ENCODE results near the gene KMT2C.

KMT2C gene

GRCh38 chr7:152158801-152159587 is 276.8 kb downstream of the KMT2C start:
- H3K9me2 ChIP-seq (replicated peaks; ENCODE audit: low read depth, low read length): no peaks in the 10 kb centered on the region
- H3K9ac ChIP-seq (ENCODE audit: low read depth, low read length, poor library complexity, severe bottlenecking): no peak overlapping the region
- H3K4me3 ChIP-seq (ENCODE audit: low read length, poor library complexity, severe bottlenecking): no peak overlapping the region

GRCh38 chr7:152152267-152152666 is 283.5 kb downstream of the KMT2C start:
- TF ChIP-seq EZH2phosphoT487 (IDR thresholded peaks at IDR 0.05; ENCODE audit: borderline replicate concordance) (no peak), CTCF (conservative IDR thresholded peaks at IDR 0.05; ENCODE audit: low read length) (no peak)

More at GRCh38 chr7:152158801-152159587, 276.8 kb downstream of the KMT2C start:
- no peaks in the 10 kb centered on the region for H3K27me3 ChIP-seq (ENCODE audit: insufficient read depth, low read length, poor library complexity, severe bottlenecking)
- TF ChIP-seq CTCF (conservative IDR thresholded peaks at IDR 0.05; ENCODE audit: low read length): no peak
- TF ChIP-seq EZH2phosphoT487 (IDR thresholded peaks at IDR 0.05; ENCODE audit: borderline replicate concordance): no peak
- H4K20me1 ChIP-seq (ENCODE audit: insufficient read depth, low read length, poor library complexity, severe bottlenecking): no peaks in the 10 kb centered on the region
- H3K4me2 ChIP-seq (ENCODE audit: low read depth, low read length, poor library complexity, severe bottlenecking): no peak overlapping the region
- no peaks in the 10 kb centered on the region for H3K9me3 ChIP-seq (ENCODE audit: insufficient read depth, low read depth, low read length)
- no peak overlapping the region for H2AFZ ChIP-seq (ENCODE audit: low read length)
- no peaks in the 10 kb centered on the region for H3K4me1 ChIP-seq (ENCODE audit: insufficient read depth, low read length, poor library complexity, severe bottlenecking)
- peaks cover 86% of the 10 kb centered on the region; the same call in 1 of the 2 replicates for H3K36me3 ChIP-seq (ENCODE audit: insufficient read depth, low read length)
- H3F3A ChIP-seq (ENCODE audit: low read depth): no peaks in the 10 kb centered on the region
- H3K79me2 ChIP-seq (ENCODE audit: insufficient read depth, low read length): no peaks in the 10 kb centered on the region

GRCh38 chr7:152149363-152149762 is 286.4 kb downstream of the KMT2C start:
- H3K36me3 ChIP-seq (ENCODE audit: insufficient read depth, low read length): peaks cover 91% of the 10 kb centered on the region
- no peak for TF ChIP-seq CTCF (conservative IDR thresholded peaks at IDR 0.05; ENCODE audit: low read length)
- no peak for TF ChIP-seq EZH2phosphoT487 (IDR thresholded peaks at IDR 0.05; ENCODE audit: borderline replicate concordance)

More at GRCh38 chr7:152152267-152152666, 283.5 kb downstream of the KMT2C start:
- Histone ChIP-seq H2AFZ (ENCODE audit: low read length) (no peak overlapping the region), H4K20me1 (ENCODE audit: insufficient read depth, low read length, poor library complexity, severe bottlenecking) (no peaks in the 10 kb centered on the region), H3K9me2 (replicated peaks; ENCODE audit: low read depth, low read length) (no peaks in the 10 kb centered on the region), H3K4me3 (ENCODE audit: low read length, poor library complexity, severe bottlenecking) (no peak overlapping the region), H3K27me3 (ENCODE audit: insufficient read depth, low read length, poor library complexity, severe bottlenecking) (no peaks in the 10 kb centered on the region), H3K36me3 (ENCODE audit: insufficient read depth, low read length) (peaks cover 87% of the 10 kb centered on the region), H3F3A (ENCODE audit: low read depth) (no peaks in the 10 kb centered on the region), H3K79me2 (ENCODE audit: insufficient read depth, low read length) (no peaks in the 10 kb centered on the region), H3K4me2 (ENCODE audit: low read depth, low read length, poor library complexity, severe bottlenecking) (no peak overlapping the region), H3K9ac (ENCODE audit: low read depth, low read length, poor library complexity, severe bottlenecking) (no peak overlapping the region), H3K9me3 (ENCODE audit: insufficient read depth, low read depth, low read length) (no peaks in the 10 kb centered on the region), H3K4me1 (ENCODE audit: insufficient read depth, low read length, poor library complexity, severe bottlenecking) (no peaks in the 10 kb centered on the region)

More at GRCh38 chr7:152149363-152149762, 286.4 kb downstream of the KMT2C start:
- Histone ChIP-seq H3K4me2 (ENCODE audit: low read depth, low read length, poor library complexity, severe bottlenecking) (no peak overlapping the region), H3K27me3 (ENCODE audit: insufficient read depth, low read length, poor library complexity, severe bottlenecking) (no peaks in the 10 kb centered on the region), H3K9ac (ENCODE audit: low read depth, low read length, poor library complexity, severe bottlenecking) (no peak overlapping the region), H3K9me3 (ENCODE audit: insufficient read depth, low read depth, low read length) (no peaks in the 10 kb centered on the region), H3K4me1 (ENCODE audit: insufficient read depth, low read length, poor library complexity, severe bottlenecking) (no peaks in the 10 kb centered on the region), H3K9me2 (replicated peaks; ENCODE audit: low read depth, low read length) (no peaks in the 10 kb centered on the region), H3K79me2 (ENCODE audit: insufficient read depth, low read length) (no peaks in the 10 kb centered on the region), H3F3A (ENCODE audit: low read depth) (no peaks in the 10 kb centered on the region), H4K20me1 (ENCODE audit: insufficient read depth, low read length, poor library complexity, severe bottlenecking) (no peaks in the 10 kb centered on the region), H2AFZ (ENCODE audit: low read length) (no peak overlapping the region), H3K4me3 (ENCODE audit: low read length, poor library complexity, severe bottlenecking) (no peak overlapping the region)

Data from Loucy (cell line).